GM10847 (cell line): Measurements from ENCODE around the gene C3orf62.

Source experiments
- POLR2A ChIP-seq: IDR thresholded peaks from 2 replicates; pipeline ENCODE4 v1.6.1; 2011; ENCODE audit not compliant: insufficient read length; ENCODE audit errors: extremely low read depth

Gene C3orf62

GRCh38 chr3:49278548-49278947, 1.5 kb upstream of the C3orf62 start:
- TF ChIP-seq POLR2A: no peak

- no peak for TF ChIP-seq POLR2A
Measured at GRCh38 chr3:49277383-49277775, 347 bp upstream of the C3orf62 start.

- no peak for TF ChIP-seq POLR2A
Measured at GRCh38 chr3:49273825-49274532, 3.1 kb downstream of the C3orf62 start.

- TF ChIP-seq POLR2A: no peak
Measured at GRCh38 chr3:49271047-49271446, 6.0 kb downstream of the C3orf62 start.

GRCh38 chr3:49270156-49270500, 6.9 kb downstream of the C3orf62 start:
- no peak for TF ChIP-seq POLR2A

GRCh38 chr3:49269443-49270155, 7.4 kb downstream of the C3orf62 start:
- TF ChIP-seq POLR2A: no peak

- TF ChIP-seq POLR2A: no peak
Measured at GRCh38 chr3:49266410-49267095, 10.5 kb downstream of the C3orf62 start.

- TF ChIP-seq POLR2A: no peak
Measured at GRCh38 chr3:49265661-49266386, 11.2 kb downstream of the C3orf62 start.

- no peak for TF ChIP-seq POLR2A
Measured at GRCh38 chr3:49263159-49263889, 13.7 kb downstream of the C3orf62 start.

GRCh38 chr3:49260806-49261324, 16.2 kb downstream of the C3orf62 start:
- TF ChIP-seq POLR2A: no peak

- no peak for TF ChIP-seq POLR2A
Measured at GRCh38 chr3:49257187-49257586, 19.8 kb downstream of the C3orf62 start.

- no peak for TF ChIP-seq POLR2A
Measured at GRCh38 chr3:49255718-49256511, 21.1 kb downstream of the C3orf62 start.

GRCh38 chr3:49255112-49255511, 21.9 kb downstream of the C3orf62 start:
- TF ChIP-seq POLR2A: no peak

GRCh38 chr3:49253512-49253911, 23.5 kb downstream of the C3orf62 start:
- TF ChIP-seq POLR2A: no peak
